GM21515 (cell line): Measurements from ENCODE around the gene MRPS22.

Source experiments
- ATAC-seq: cut with Tn5 transposase; IDR thresholded peaks from one replicate; pipeline ENCODE4 v1.9.1; 2021; ENCODE audit not compliant: unreplicated experiment

The MRPS22 gene

GRCh38 chr3:139311557-139311956 lies 32.3 kb upstream of the MRPS22 start:
- no peak for ATAC-seq

GRCh38 chr3:139312416-139312815 lies 31.4 kb upstream of the MRPS22 start:
- no peak for ATAC-seq

- no peak for ATAC-seq
These were observed 30.9 kb upstream of the MRPS22 start for GRCh38 chr3:139312959-139313358.

GRCh38 chr3:139313921-139314320 lies 29.9 kb upstream of the MRPS22 start:
- no peak for ATAC-seq

- no peak for ATAC-seq
These were observed 26.6 kb upstream of the MRPS22 start for GRCh38 chr3:139317215-139317614.

GRCh38 chr3:139317660-139318430 lies 26.0 kb upstream of the MRPS22 start:
- ATAC-seq = no peak

GRCh38 chr3:139318431-139318816 lies 25.4 kb upstream of the MRPS22 start:
- ATAC-seq = no peak

- ATAC-seq = no peak
These were observed 25.0 kb upstream of the MRPS22 start for GRCh38 chr3:139318826-139319225.

- ATAC-seq = no peak
These were observed 24.1 kb upstream of the MRPS22 start for GRCh38 chr3:139319428-139320402.

GRCh38 chr3:139320551-139321309 lies 23.1 kb upstream of the MRPS22 start:
- ATAC-seq = no peak

GRCh38 chr3:139322346-139322745 lies 21.5 kb upstream of the MRPS22 start:
- no peak for ATAC-seq

- ATAC-seq = no peak
These were observed 20.7 kb upstream of the MRPS22 start for GRCh38 chr3:139323146-139323545.

GRCh38 chr3:139324456-139324855 lies 19.4 kb upstream of the MRPS22 start:
- ATAC-seq = no peak

- ATAC-seq = no peak
These were observed 18.3 kb upstream of the MRPS22 start for GRCh38 chr3:139325551-139325950.

GRCh38 chr3:139326131-139326530 lies 17.7 kb upstream of the MRPS22 start:
- no peak for ATAC-seq

GRCh38 chr3:139326707-139327106 lies 17.1 kb upstream of the MRPS22 start:
- no peak for ATAC-seq

GRCh38 chr3:139327231-139327630 lies 16.6 kb upstream of the MRPS22 start:
- ATAC-seq = no peak

GRCh38 chr3:139327861-139328260 lies 16.0 kb upstream of the MRPS22 start:
- ATAC-seq = no peak

- no peak for ATAC-seq
These were observed 15.5 kb upstream of the MRPS22 start for GRCh38 chr3:139328356-139328755.

- ATAC-seq = peak; percentile 96
These were observed 14.4 kb upstream of the MRPS22 start for GRCh38 chr3:139329364-139329850.

GRCh38 chr3:139332092-139332491 lies 11.7 kb upstream of the MRPS22 start:
- ATAC-seq = no peak
